SU-DHL-6 (cell line): ENCODE measurements around the gene ATP2A1.
"Not testable (repeated sequence)": the region's sequence is repeated elsewhere in the genome, so short reads cannot be mapped to it uniquely, and the experiment has no call there.

Source experiments
- H2AFZ ChIP-seq: fragments of 200-600 bp; sonication (generic); 2 replicates; pipeline ENCODE4 v1.6.1; 2014; ENCODE audit warnings: low read depth, mild to moderate bottlenecking, moderate library complexity, mixed read lengths, antibody characterized with exemption, low read length; ENCODE audit not compliant: severe bottlenecking
- H3F3A ChIP-seq: fragments of 200-600 bp; shearing (Covaris generic); 2 replicates; pipeline ENCODE4 v1.6.0; 2016; ENCODE audit warnings: antibody characterized with exemption, mild to moderate bottlenecking; ENCODE audit not compliant: insufficient read depth
- H3K27ac ChIP-seq: fragments of 200-600 bp; sonication (generic); 2 replicates; pipeline ENCODE4 v1.5.1; 2016; ENCODE audit warnings: low read depth, mild to moderate bottlenecking, low read length, moderate library complexity, mixed read lengths
- H3K27me3 ChIP-seq: fragments of 200-600 bp; sonication (generic), shearing (Covaris generic); 2 replicates; pipeline ENCODE4 v1.6.0; 2014; ENCODE audit warnings: mild to moderate bottlenecking, low read length
- H3K36me3 ChIP-seq: fragments of 200-600 bp; sonication (generic); 2 replicates; pipeline ENCODE4 v1.6.1; 2014; ENCODE audit warnings: mild to moderate bottlenecking, low read length, mixed read lengths
- H3K4me2 ChIP-seq: fragments of 300-600, 200-600 bp; shearing (Covaris generic), sonication (generic); 2 replicates; pipeline ENCODE4 v1.6.0; 2014; ENCODE audit warnings: low read length, low read depth, mild to moderate bottlenecking; ENCODE audit not compliant: poor library complexity, severe bottlenecking
- H3K4me3 ChIP-seq: fragments of 200-600 bp; sonication (generic); 2 replicates; pipeline ENCODE4 v1.5.1; 2014; ENCODE audit warnings: antibody characterized with exemption, low read length, mild to moderate bottlenecking, mixed read lengths; ENCODE audit not compliant: insufficient read depth, poor library complexity, severe bottlenecking
- H3K79me2 ChIP-seq: fragments of 200-600 bp; sonication (generic); 2 replicates; pipeline ENCODE4 v1.6.1; 2014; ENCODE audit warnings: mild to moderate bottlenecking, low read length, moderate library complexity; ENCODE audit not compliant: insufficient read depth
- H3K9ac ChIP-seq: fragments of 200-600 bp; sonication (generic); 2 replicates; pipeline ENCODE4 v1.7.0; 2014; ENCODE audit warnings: mild to moderate bottlenecking, low read length
- H3K9me2 ChIP-seq: fragments of 200-600 bp; sonication (generic); replicated peaks from 2 replicates; pipeline ENCODE4 v1.6.1; 2014; ENCODE audit warnings: low read length; ENCODE audit not compliant: insufficient read depth
- H3K9me3 ChIP-seq: fragments of 200-600 bp; sonication (generic); 2 replicates; pipeline ENCODE4 v1.6.1; 2014; ENCODE audit warnings: low read length, mixed read lengths; ENCODE audit not compliant: insufficient read depth
- H4K20me1 ChIP-seq: fragments of 200-600 bp; sonication (generic); 2 replicates; pipeline ENCODE4 v1.6.1; 2014; ENCODE audit warnings: low read depth, mild to moderate bottlenecking, antibody characterized with exemption, low read length, moderate library complexity, mixed read lengths
- EZH2phosphoT487 ChIP-seq: fragments of 200-600 bp; sonication (generic), shearing (Covaris generic); conservative IDR thresholded peaks from 2 replicates; pipeline ENCODE4 v1.6.1; 2018; ENCODE audit warnings: mild to moderate bottlenecking, antibody characterized with exemption, low read length, moderate library complexity, mixed read lengths
- TF ChIP-seq, protein P1 (sequence below): fragments of 200-600 bp; sonication (generic); IDR thresholded peaks from one replicate; pipeline ENCODE4 v1.5.1; 2017; ENCODE audit warnings: antibody characterized with exemption, mild to moderate bottlenecking, low read length, moderate library complexity; ENCODE audit not compliant: insufficient read depth, poor library complexity, severe bottlenecking

The ATP2A1 gene

DNA sequence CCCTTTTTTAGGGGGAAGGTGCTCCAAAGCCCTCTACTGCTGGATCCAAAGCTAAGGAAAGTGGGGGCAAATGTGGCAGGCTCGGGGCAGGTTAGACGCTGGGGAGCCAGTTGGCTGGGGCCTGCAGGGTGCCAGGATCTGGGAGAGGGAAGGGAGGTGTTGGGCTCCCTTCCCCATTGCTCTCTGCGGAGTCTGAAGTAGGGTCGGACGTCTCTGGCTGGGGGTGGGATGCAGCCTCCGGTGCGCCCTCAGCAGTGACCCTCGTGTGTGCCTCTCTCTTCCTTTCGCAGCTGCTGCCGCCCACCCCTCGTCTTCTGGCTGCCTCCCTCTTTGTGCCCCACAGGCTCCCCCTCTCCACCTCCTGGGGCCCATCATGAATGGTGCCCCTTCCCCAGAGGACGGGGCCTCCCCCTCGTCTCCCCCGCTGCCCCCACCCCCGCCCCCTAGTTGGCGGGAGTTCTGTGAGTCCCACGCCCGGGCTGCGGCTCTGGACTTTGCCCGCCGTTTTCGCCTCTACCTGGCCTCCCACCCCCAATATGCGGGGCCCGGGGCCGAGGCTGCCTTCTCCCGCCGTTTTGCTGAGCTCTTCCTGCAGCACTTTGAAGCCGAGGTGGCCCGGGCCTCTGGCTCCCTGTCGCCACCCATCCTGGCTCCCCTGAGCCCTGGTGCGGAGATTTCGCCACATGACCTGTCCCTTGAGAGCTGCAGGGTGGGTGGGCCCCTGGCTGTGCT lies 12.4 kb upstream of the ATP2A1 start:
- no peaks in the 10 kb centered on the region for H3K36me3 ChIP-seq
- no peak overlapping the region for H3K4me3 ChIP-seq
- no peaks in the 10 kb centered on the region for H3K27me3 ChIP-seq
- TF ChIP-seq, protein P1, sequence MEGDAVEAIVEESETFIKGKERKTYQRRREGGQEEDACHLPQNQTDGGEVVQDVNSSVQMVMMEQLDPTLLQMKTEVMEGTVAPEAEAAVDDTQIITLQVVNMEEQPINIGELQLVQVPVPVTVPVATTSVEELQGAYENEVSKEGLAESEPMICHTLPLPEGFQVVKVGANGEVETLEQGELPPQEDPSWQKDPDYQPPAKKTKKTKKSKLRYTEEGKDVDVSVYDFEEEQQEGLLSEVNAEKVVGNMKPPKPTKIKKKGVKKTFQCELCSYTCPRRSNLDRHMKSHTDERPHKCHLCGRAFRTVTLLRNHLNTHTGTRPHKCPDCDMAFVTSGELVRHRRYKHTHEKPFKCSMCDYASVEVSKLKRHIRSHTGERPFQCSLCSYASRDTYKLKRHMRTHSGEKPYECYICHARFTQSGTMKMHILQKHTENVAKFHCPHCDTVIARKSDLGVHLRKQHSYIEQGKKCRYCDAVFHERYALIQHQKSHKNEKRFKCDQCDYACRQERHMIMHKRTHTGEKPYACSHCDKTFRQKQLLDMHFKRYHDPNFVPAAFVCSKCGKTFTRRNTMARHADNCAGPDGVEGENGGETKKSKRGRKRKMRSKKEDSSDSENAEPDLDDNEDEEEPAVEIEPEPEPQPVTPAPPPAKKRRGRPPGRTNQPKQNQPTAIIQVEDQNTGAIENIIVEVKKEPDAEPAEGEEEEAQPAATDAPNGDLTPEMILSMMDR = no peak
- peaks cover 38% of the 10 kb centered on the region for H3K79me2 ChIP-seq
- H3K9me3 ChIP-seq = no peaks in the 10 kb centered on the region
- H3F3A ChIP-seq = peaks cover 16% of the 10 kb centered on the region
- no peak overlapping the region for H3K27ac ChIP-seq
- H3K4me2 ChIP-seq = no peak overlapping the region
- no peak overlapping the region for H2AFZ ChIP-seq
- no peaks in the 10 kb centered on the region for H3K9me2 ChIP-seq
- no peak overlapping the region for H3K9ac ChIP-seq
- no peaks in the 10 kb centered on the region for H4K20me1 ChIP-seq

DNA sequence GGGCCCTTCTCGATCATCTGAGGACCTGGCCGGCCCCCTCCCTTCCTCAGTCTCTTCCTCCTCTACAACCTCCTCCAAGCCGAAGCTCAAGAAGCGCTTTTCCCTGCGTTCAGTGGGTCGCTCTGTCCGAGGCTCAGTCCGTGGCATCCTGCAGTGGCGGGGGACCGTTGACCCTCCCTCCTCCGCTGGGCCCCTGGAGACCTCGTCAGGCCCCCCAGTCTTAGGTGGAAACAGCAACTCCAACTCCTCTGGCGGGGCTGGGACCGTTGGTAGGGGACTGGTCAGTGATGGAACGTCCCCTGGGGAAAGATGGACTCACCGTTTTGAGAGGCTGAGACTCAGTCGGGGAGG lies 11.9 kb upstream of the ATP2A1 start:
- Histone ChIP-seq H3K9me2 (no peaks in the 10 kb centered on the region), H3K9me3 (no peaks in the 10 kb centered on the region), H4K20me1 (no peaks in the 10 kb centered on the region), H2AFZ (no peak overlapping the region), H3K79me2 (peaks cover 38% of the 10 kb centered on the region), H3K36me3 (no peaks in the 10 kb centered on the region), H3K4me2 (no peak overlapping the region), H3K27ac (no peak overlapping the region), H3K4me3 (no peak overlapping the region), H3K27me3 (no peaks in the 10 kb centered on the region), H3K9ac (no peak overlapping the region), H3F3A (peaks cover 16% of the 10 kb centered on the region)
- TF ChIP-seq, protein P1 = no peak
- no peak for TF ChIP-seq EZH2phosphoT487

DNA sequence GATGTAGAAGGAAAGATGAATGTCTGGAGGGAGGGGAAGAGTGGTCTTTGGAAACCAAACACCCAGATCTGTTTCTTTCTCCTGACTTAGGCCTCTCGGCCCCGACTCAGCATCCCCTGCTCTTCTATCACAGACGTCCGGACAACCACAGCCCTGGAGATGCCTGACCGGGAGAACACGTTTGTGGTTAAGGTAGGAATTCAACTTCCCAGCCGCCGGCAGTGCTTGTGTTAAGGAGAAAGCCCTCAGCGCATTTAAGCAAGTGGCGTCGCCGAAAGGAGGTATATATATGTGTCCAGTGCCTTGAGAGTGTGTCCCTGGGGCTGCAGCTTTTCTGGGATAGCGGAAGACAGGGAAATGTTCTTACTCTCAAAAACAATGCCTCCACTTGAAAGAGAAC lies 11.0 kb upstream of the ATP2A1 start:
- Histone ChIP-seq H3F3A (peaks cover 11% of the 10 kb centered on the region; the same call in 1 of the 2 replicates), H3K4me3 (no peak overlapping the region), H3K9me2 (no peaks in the 10 kb centered on the region), H3K4me2 (no peak overlapping the region), H2AFZ (no peak overlapping the region), H3K27ac (no peak overlapping the region), H3K36me3 (no peaks in the 10 kb centered on the region), H4K20me1 (no peaks in the 10 kb centered on the region), H3K9ac (no peak overlapping the region), H3K27me3 (no peaks in the 10 kb centered on the region), H3K79me2 (peaks cover 33% of the 10 kb centered on the region), H3K9me3 (no peaks in the 10 kb centered on the region)
- TF ChIP-seq, protein P1 = no peak
- TF ChIP-seq EZH2phosphoT487 = no peak

DNA sequence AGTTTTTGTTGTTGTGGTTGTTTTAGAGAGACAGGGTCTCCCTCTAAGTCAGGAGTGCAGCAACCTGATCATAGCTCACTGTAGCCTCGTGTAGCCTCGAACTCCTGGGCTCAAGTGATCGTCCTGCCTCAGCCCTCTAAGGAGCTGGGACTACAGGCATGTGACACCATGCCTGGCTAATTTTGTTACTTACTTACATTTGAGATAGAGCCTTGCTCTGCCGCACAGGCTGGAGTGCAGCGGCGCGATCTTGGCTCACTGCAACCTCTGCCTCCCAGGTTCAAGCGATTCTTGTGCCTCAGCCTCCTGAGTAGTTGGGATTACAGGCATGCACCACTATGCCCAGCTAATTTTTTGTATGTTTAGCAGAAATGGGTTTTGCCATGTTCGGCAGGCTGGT lies 10.6 kb upstream of the ATP2A1 start:
- not testable (repeated sequence) for H3K4me3 ChIP-seq, H3K4me2 ChIP-seq, H3K9ac ChIP-seq, H3K27me3 ChIP-seq, H3K9me2 ChIP-seq, H2AFZ ChIP-seq, H4K20me1 ChIP-seq, H3K27ac ChIP-seq, H3K36me3 ChIP-seq, H3K9me3 ChIP-seq
- H3F3A ChIP-seq = peaks cover 11% of the 10 kb centered on the region; the same call in 1 of the 2 replicates
- H3K79me2 ChIP-seq = peaks cover 29% of the 10 kb centered on the region
